Stimulated activated CD8-positive, alpha-beta memory T cell treated with anti-CD3 and anti-CD28 coated beads, Interleukin-2, amount 100 ng/mL, for 48 hours (primary cell): ENCODE measurements around the gene DDAH1.
A peak's percentile ranks its signal among the peaks of the same experiment; 100 is the strongest.
"Not testable (repeated sequence)": the region's sequence is repeated elsewhere in the genome, so short reads cannot be mapped to it uniquely, and the experiment has no call there.

Source experiments
- DNase-seq, 2 donors: peaks; one replicate each; pipeline ENCODE4 v3.0.0-alpha.2; 2020; ENCODE audit warnings: low read depth in 2 of 2

The DDAH1 gene

GRCh38 chr1:85470130-85470529, 5.2 kb upstream of the DDAH1 start:
- DNase-seq: not testable (repeated sequence)

GRCh38 chr1:85467929-85468540, 3.1 kb upstream of the DDAH1 start:
- no peak for DNase-seq

- no peak for DNase-seq
These were observed 2.1 kb upstream of the DDAH1 start for GRCh38 chr1:85467036-85467435.

GRCh38 chr1:85465786-85466134, 801 bp upstream of the DDAH1 start:
- no peak for DNase-seq

- peak in 1 of 2 donors; percentile 9 for DNase-seq
These were observed 361 bp downstream of the DDAH1 start for GRCh38 chr1:85464497-85465098.

- no peak for DNase-seq
These were observed 1.0 kb downstream of the DDAH1 start for GRCh38 chr1:85463731-85464496.

- DNase-seq: no peak
These were observed 1.9 kb downstream of the DDAH1 start for GRCh38 chr1:85462931-85463649.

- DNase-seq: no peak
These were observed 3.6 kb downstream of the DDAH1 start for GRCh38 chr1:85461216-85461918.

GRCh38 chr1:85460555-85461088, 4.3 kb downstream of the DDAH1 start:
- no peak for DNase-seq

- DNase-seq: no peak
These were observed 5.7 kb downstream of the DDAH1 start for GRCh38 chr1:85459290-85459689.

GRCh38 chr1:85454214-85454613, 10.7 kb downstream of the DDAH1 start:
- no peak for DNase-seq

GRCh38 chr1:85453640-85454194, 11.2 kb downstream of the DDAH1 start:
- no peak for DNase-seq

- no peak for DNase-seq
These were observed 12.0 kb downstream of the DDAH1 start for GRCh38 chr1:85452948-85453347.

GRCh38 chr1:85451236-85451830, 13.6 kb downstream of the DDAH1 start:
- no peak for DNase-seq

- DNase-seq: no peak
These were observed 14.1 kb downstream of the DDAH1 start for GRCh38 chr1:85450832-85451231.

GRCh38 chr1:85449356-85449755, 15.6 kb downstream of the DDAH1 start:
- DNase-seq: no peak

GRCh38 chr1:85448358-85448757, 16.6 kb downstream of the DDAH1 start:
- DNase-seq: no peak

GRCh38 chr1:85447006-85447943, 17.7 kb downstream of the DDAH1 start:
- no peak for DNase-seq

GRCh38 chr1:85445906-85446305, 19.1 kb downstream of the DDAH1 start:
- DNase-seq: no peak

GRCh38 chr1:85444381-85444780, 20.6 kb downstream of the DDAH1 start:
- DNase-seq: no peak
